Effector memory CD4-positive, alpha-beta T cell (primary cell): ENCODE results near the gene BIN1.

Experiments
- DNase-seq, 3 donors: peaks; one replicate each; pipeline ENCODE4 v3.0.0-alpha.2; 2020
- H3K27ac ChIP-seq: 2 replicates; pipeline ENCODE4 v1.7.0; 2013; ENCODE audit warnings: mild to moderate bottlenecking, low read length, moderate library complexity; ENCODE audit not compliant: insufficient read depth, poor library complexity, severe bottlenecking
- H3K27me3 ChIP-seq: replicated peaks from 2 replicates; pipeline ENCODE4 v1.7.0; 2013; ENCODE audit warnings: mild to moderate bottlenecking, low read length; ENCODE audit not compliant: insufficient read depth, control insufficient read depth, poor library complexity, severe bottlenecking
- H3K36me3 ChIP-seq: 2 replicates; pipeline ENCODE4 v1.7.0; 2013; ENCODE audit warnings: mild to moderate bottlenecking, low read length, moderate library complexity; ENCODE audit not compliant: control insufficient read depth, insufficient read depth
- H3K4me1 ChIP-seq: 2 replicates; pipeline ENCODE4 v1.7.0; 2013; ENCODE audit warnings: low read length, mild to moderate bottlenecking; ENCODE audit not compliant: control insufficient read depth, insufficient read depth, poor library complexity, severe bottlenecking
- H3K4me3 ChIP-seq: 2 replicates; pipeline ENCODE4 v1.7.0; 2013; ENCODE audit warnings: low read length, low read depth, mild to moderate bottlenecking; ENCODE audit not compliant: insufficient read depth, poor library complexity, severe bottlenecking
- H3K9me3 ChIP-seq: 2 replicates; pipeline ENCODE4 v1.7.0; 2013; ENCODE audit warnings: mild to moderate bottlenecking, low read length, moderate library complexity; ENCODE audit not compliant: control insufficient read depth

Gene BIN1

DNA sequence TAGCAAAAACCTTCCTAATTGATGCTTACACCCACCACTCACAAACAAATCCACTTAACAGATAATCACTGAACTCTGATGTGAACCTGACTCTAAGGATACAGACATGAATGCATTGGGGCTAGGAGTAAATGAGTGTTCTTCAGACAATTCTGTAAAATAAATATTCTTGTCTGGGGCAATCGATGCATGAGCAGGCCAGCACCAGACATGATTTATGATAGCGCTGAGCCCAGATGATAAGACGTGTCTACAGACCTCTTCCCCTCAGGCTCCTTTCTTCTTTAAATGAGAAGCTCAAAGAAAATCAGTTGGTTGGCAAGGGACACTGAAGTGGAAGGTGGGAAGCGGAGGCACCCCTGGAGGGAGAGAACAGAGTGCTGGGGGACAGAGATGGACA, 27.3 kb upstream of the BIN1 start:
- DNase-seq = no peak
- Histone ChIP-seq H3K27me3 (no peaks in the 10 kb centered on the region), H3K36me3 (no peaks in the 10 kb centered on the region), H3K4me3 (no peak overlapping the region), H3K27ac (no peak overlapping the region), H3K4me1 (no peaks in the 10 kb centered on the region), H3K9me3 (no peaks in the 10 kb centered on the region)

GRCh38 chr2:127133793-127134192, 26.8 kb upstream of the BIN1 start:
- Histone ChIP-seq H3K4me3 (no peak overlapping the region), H3K27me3 (no peaks in the 10 kb centered on the region), H3K4me1 (no peaks in the 10 kb centered on the region), H3K9me3 (no peaks in the 10 kb centered on the region), H3K27ac (no peak overlapping the region), H3K36me3 (no peaks in the 10 kb centered on the region)
- no peak for DNase-seq

DNA sequence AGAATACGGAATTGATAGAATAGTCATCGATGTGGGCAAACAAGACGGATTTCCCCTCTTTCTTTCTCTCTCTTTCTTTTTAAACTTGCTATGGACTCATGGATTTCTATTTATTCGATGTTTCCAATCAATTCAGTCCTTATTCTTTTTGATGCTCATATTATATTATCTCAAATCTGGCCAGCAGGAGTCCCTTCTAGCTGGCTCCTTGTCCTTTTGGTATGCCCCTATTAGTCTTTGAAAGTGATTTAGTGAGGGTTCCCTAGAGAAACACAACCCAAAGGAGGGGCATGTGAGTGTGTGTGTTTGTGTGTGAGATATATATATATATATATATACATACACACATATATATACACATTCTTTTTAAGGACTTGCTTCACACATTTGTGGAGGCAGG, 23.5 kb upstream of the BIN1 start:
- Histone ChIP-seq H3K4me1 (no peaks in the 10 kb centered on the region), H3K36me3 (no peaks in the 10 kb centered on the region), H3K4me3 (no peak overlapping the region), H3K27me3 (peaks cover 4% of the 10 kb centered on the region), H3K27ac (no peak overlapping the region), H3K9me3 (no peaks in the 10 kb centered on the region)
- no peak for DNase-seq

DNA sequence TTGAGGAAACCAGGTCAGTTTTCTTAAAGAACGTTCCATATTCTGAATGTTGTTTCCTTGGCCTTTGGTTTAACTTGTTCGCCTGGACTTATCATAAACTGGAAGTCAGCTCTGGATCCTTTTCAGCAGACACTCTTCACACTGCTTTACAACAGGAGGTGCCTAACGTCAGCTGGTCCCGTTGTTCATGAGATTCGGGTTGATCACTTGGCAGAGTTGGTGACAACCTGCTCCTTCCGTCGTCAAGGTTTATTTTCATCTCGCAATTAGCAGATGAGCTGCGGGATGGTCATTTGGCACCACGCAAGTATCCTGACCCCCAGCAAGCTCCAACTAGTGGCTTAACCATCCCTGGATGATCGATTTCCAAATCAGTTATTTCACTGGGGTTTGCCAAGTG, 23.0 kb upstream of the BIN1 start:
- no peak for DNase-seq
- no peak overlapping the region for H3K27ac ChIP-seq
- peaks cover 4% of the 10 kb centered on the region for H3K27me3 ChIP-seq
- no peak overlapping the region for H3K4me3 ChIP-seq
- no peaks in the 10 kb centered on the region for H3K4me1 ChIP-seq
- H3K9me3 ChIP-seq = no peaks in the 10 kb centered on the region
- no peaks in the 10 kb centered on the region for H3K36me3 ChIP-seq

DNA sequence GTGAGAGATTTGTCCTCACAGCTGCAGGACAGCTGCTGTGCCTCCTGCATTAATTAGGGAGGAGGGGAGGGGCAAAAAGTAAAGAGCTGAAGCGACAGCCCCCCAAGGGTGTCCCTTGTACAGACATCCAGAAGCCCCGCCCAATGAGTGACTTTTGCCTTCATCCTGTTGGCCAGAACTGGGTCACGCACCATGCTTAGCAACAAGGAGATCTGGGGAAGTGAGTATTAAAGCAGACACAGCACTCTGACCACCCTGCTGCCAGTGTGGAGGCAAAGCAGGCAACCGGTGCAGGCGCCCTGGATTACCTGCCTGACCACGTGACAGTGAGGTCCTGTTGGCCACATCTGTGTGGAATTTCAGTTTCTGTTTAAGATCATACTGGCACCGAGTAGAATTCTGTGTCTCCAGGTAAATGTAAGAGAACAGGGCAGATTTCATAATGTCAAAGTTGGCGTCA, 21.5 kb upstream of the BIN1 start:
- H3K36me3 ChIP-seq = no peaks in the 10 kb centered on the region
- no peaks in the 10 kb centered on the region for H3K9me3 ChIP-seq
- no peaks in the 10 kb centered on the region for H3K4me1 ChIP-seq
- DNase-seq = no peak
- no peak overlapping the region for H3K27ac ChIP-seq
- H3K27me3 ChIP-seq = peaks cover 4% of the 10 kb centered on the region
- H3K4me3 ChIP-seq = no peak overlapping the region

DNA sequence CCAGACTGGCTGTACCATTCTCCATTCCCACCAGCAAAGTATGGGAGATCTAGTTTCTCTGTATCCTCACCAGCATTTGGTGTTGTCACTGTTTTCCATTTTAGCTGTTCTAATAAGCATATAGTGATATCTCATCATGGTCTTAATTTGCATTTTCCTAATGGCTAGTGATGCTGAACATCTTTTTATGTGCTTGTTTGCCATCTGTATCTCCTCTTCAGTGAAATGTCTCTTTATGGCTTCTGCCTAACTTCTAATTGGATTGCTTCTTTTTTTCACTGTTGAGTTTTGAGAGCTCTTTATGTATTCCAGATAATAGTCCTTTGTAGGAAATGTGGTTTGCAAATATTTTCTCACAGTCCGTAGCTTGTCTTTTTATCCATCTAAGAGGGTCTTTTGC, 18.9 kb upstream of the BIN1 start:
- Histone ChIP-seq H3K9me3 (no peaks in the 10 kb centered on the region), H3K4me1 (no peaks in the 10 kb centered on the region), H3K27me3 (peaks cover 4% of the 10 kb centered on the region), H3K4me3 (no peak overlapping the region), H3K36me3 (no peaks in the 10 kb centered on the region), H3K27ac (no peak overlapping the region)
- DNase-seq = no peak

DNA sequence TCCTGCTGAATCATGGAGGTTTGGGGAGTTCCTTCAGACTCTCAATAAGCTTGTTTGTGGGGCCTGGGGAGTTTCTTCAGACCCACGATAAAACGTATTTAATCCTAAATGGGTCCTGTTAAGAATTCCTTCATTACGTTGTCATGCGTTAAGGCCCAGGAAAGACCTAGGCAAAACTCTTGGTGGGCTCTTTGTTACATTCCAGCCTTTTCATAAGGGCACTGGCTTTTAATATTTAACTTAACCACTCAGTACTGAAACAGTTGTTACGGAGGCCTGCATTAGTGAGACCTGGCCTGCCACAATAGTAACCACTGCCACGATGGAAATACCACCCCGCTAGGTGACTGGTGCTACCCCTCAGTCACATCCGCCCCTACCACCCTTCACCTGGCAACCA, 17.5 kb upstream of the BIN1 start:
- DNase-seq = no peak
- Histone ChIP-seq H3K27me3 (peaks cover 4% of the 10 kb centered on the region), H3K9me3 (no peaks in the 10 kb centered on the region), H3K4me1 (no peaks in the 10 kb centered on the region), H3K27ac (no peak overlapping the region), H3K4me3 (no peak overlapping the region), H3K36me3 (no peaks in the 10 kb centered on the region)

GRCh38 chr2:127122361-127123027, 15.5 kb upstream of the BIN1 start:
- Histone ChIP-seq H3K4me3 (no peak overlapping the region), H3K27me3 (no peaks in the 10 kb centered on the region), H3K9me3 (no peaks in the 10 kb centered on the region), H3K4me1 (no peaks in the 10 kb centered on the region), H3K27ac (no peak overlapping the region), H3K36me3 (no peaks in the 10 kb centered on the region)
- no peak for DNase-seq

DNA sequence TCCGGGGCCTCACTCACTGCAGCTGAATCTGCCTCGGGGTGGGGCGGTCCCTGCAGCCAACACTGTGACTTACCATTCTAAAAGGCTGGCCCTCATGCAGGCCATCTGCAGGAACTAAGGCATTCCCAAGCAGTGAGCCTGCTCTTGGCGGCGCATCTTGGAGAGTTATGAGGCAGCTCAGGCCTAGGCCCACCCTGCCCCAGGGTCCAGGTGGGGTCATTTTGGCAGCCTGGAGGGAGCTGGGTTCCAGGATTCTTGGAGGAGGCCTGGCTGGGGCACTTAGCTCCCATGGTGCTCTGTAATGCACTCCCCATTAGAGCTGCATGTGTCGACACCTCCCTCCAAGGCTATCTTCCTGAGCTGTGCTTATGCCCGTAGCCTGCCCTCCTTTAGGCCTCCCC, 14.8 kb upstream of the BIN1 start:
- H3K4me3 ChIP-seq = no peak overlapping the region
- H3K4me1 ChIP-seq = no peaks in the 10 kb centered on the region
- H3K27ac ChIP-seq = no peak overlapping the region
- DNase-seq = no peak
- no peaks in the 10 kb centered on the region for H3K27me3 ChIP-seq
- no peaks in the 10 kb centered on the region for H3K9me3 ChIP-seq
- no peaks in the 10 kb centered on the region for H3K36me3 ChIP-seq

GRCh38 chr2:127121353-127121752, 14.4 kb upstream of the BIN1 start:
- Histone ChIP-seq H3K4me1 (no peaks in the 10 kb centered on the region), H3K27ac (no peak overlapping the region), H3K27me3 (no peaks in the 10 kb centered on the region), H3K4me3 (no peak overlapping the region), H3K9me3 (no peaks in the 10 kb centered on the region), H3K36me3 (no peaks in the 10 kb centered on the region)
- no peak for DNase-seq
